Activated CD4-positive, alpha-beta T cell treated with anti-CD3 and anti-CD28 coated beads, Interleukin-2, amount 50 U/mL, for 24 hours (primary cell): ENCODE data around the gene CNIH2.

Source experiments
- DNase-seq, 2 donors: peaks; one replicate each; pipeline ENCODE4 v3.0.0-alpha.2; 2020; ENCODE audit warnings: low read depth in 1 of 2, low spot score in 1 of 2

CNIH2 gene

DNA sequence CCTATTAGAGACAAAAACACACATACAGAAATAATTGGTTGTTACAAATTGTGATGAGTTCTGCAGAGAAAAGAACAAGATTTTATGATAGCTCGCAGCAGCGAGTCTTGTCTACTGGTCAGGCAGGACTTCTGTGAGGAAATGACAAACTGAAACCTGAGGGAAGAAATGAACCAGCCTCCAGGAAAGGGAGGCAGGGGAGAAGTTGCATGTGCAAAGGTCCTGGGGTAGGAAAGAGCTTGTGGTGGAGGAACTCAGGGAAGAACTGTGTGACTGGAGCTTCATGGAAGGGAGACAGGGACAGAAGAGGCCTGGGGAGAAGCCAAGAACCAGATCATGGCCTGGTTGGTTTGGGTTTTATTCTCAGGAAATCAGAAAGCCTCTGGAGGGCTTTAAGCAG, 18.8 kb upstream of the CNIH2 start:
- no peak for DNase-seq

DNA sequence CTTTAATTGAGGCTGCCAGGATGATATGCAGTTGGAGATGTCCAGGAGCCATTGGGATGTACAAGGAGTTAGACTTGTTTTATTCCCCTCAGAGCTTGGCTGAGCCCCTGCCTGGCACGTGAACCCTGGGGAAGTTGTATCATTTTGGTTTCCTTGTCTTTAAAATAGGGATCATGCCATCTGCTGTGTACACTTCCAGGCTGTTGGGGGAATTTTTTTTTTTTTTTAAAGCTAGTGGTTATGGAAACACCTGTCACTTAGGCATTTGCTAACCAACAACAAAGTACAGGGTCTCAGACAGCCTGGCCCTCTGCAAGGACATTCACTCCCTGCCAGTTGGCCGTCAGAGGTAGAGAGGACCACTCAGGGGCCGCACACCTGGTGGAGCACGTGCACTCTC, 18.0 kb upstream of the CNIH2 start:
- DNase-seq: no peak

- no peak for DNase-seq
Observed at GRCh38 chr11:66261578-66261977, 16.4 kb upstream of the CNIH2 start.

DNA sequence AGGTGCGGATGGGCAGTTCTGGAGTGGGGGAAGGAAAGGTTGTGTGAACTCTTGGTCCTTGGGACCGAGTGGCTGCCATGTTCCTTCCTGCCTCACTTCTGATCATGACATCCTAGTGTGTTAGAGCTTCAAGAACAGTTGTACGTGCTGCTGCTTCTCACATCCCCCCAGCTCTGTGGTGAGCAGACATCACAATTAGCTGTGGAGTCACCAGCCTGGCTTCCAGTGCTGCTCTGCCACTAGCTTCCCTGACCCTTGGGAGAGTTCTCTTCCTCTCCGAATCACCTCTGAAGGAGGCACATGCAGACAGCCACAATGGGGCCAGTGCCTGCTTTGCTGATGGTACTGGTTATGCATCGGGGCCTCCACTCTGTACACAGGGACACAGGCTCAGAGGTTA, 15.8 kb upstream of the CNIH2 start:
- no peak for DNase-seq

- no peak for DNase-seq
Observed at GRCh38 chr11:66262696-66263095, 15.3 kb upstream of the CNIH2 start.

- DNase-seq: no peak
Observed at GRCh38 chr11:66263231-66263630, 14.7 kb upstream of the CNIH2 start.

GRCh38 chr11:66263785-66264184, 14.2 kb upstream of the CNIH2 start:
- DNase-seq: no peak

DNA sequence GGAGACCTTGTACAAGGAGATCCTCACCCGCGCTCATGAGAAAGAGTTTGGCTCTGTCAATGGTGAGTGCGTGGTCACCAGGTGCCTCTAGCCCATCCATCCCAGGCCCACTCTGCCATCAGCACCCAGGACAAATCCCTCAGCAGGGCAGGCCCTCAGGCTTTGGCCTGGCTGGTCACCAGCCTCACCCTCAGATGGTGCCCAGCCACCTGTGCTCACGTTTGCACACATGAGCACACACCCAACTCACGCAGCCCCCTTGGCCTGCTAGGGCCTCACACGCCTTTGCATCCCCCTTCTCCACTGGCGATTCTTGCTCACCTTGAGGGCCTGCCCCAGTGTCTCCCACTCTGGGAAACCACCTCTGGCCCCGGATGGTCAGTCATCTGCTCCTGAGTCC, 13.6 kb upstream of the CNIH2 start:
- no peak for DNase-seq

- peak in 1 of 2 donors; percentile 20 for DNase-seq
Observed at GRCh38 chr11:66264914-66265313, 13.1 kb upstream of the CNIH2 start.

GRCh38 chr11:66265531-66266377, 12.2 kb upstream of the CNIH2 start:
- no peak for DNase-seq

DNA sequence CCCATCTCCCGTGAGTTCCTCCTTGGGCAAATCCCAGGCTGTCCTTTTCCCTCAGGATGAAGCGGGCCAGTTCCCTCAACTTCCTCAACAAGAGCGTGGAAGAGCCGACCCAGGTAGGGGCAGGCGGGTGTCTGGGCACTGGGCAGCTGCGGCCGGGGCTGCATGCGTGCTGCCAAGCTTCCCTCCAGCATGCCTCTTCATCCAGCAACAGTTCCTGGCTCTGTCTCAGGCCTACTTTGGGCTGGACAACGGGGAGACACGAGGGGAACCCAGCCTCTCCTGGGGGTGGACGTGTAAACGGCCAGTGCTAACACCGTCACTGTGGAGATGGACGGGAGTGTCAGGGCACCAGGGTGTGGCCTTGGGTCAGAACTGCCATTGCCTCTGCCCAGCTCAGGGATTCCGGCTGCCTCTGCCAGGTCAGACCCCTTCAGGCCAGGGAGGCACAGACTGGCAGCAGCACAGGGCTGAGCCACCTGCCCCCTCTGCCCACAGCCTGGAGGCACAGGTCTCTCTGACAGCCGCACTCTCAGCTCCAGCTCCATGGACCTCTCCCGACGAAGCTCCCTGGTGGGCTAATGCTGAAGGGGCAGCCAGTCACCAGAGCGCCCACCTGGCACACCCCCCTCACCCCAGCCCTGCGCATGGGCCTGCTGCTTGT, 11.5 kb upstream of the CNIH2 start:
- no peak for DNase-seq

- no peak for DNase-seq
Observed at GRCh38 chr11:66267039-66267378, 11.0 kb upstream of the CNIH2 start.

GRCh38 chr11:66267379-66268243, 10.4 kb upstream of the CNIH2 start:
- DNase-seq: peak; percentile 74 to 76

- DNase-seq: peak; percentile 99 to 100
Observed at GRCh38 chr11:66268244-66268951, 9.6 kb upstream of the CNIH2 start, which contains the start of gene RAB1B. Gene RAB1B, plus strand, starts transcription at chr11:66268639. Its CDS starts 41 bp downstream, at chr11:66268680.

DNA sequence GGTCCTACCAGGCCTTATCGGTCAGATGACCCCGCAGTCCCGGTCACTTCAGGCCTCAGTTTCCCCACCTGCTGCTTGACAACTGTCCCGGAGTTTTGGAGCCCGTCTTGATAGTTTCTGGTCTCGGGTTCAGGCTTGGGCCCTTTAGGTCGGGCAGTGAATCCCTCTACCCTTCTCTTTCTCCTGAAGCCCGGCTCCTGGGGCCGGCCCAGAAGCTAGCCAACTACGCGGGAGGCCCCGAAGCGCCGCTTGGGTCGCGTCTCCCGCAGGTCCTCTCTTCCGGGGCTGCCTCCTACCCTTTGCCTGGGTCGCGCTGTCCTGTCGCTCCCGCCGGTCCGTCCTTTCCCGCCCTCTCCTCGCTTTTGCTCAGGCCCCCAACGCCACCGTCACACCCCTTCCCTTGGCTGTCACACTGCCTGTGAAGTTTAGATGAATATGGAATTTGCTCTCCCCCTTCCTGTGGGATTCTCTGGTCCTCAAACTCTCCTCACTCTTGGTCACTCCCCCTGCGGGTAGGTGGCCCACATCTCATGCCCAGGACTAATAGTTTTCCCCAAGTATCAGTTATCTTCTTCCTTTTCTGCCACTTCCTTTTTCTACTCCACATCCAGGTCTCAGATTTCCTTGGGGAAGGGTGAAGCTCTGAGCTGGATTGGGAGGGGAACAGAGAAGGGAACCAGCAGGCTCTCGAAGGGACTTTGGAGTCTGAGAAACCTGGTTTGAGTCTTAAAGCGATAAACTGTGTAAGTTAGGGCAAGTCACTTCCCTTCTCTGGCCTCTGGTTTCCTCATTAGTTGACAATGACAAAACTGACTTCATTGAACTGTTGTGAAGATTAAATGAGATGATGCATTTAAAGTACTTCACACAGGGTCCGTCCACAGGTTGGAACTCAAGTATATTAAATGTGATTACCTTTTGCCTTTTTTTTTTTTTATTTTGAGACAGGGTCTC, 8.7 kb upstream of the CNIH2 start:
- DNase-seq: no peak

DNA sequence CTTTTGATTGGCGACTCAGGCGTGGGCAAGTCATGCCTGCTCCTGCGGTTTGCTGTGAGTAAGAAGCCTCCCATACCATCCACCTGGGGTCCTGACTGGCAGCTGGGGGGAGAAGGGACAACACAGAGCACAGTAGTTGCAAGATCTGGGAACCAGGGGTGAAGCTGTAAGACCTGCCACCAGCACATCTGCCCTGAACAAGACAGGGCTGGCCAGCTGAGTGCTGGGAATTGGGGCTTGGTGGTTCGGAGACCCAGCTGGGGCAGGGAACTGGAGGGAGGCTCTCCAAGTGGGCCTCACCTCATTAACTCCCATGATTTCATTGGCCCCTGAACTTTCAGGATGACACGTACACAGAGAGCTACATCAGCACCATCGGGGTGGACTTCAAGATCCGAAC, 6.2 kb upstream of the CNIH2 start:
- DNase-seq: no peak

GRCh38 chr11:66272596-66272995, 5.4 kb upstream of the CNIH2 start:
- no peak for DNase-seq

DNA sequence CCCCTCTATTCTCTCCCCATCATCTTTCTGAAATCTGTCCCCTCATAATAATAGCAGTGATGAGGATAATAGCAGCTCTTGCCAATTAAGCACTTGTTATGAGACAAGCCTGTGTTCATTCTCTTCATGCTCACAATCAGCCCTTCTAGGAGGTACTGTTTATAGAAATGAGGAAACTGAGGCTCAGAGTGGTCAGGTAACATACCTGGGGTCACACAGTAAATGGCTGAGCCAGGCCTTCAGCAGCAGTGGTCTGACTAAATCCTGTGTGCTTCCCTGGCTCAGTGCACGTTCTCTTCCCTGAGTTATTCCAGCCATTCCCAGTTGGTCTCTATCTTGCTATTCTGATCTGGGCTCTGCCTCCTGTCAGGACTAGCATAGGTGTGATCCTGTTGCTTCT, 3.8 kb upstream of the CNIH2 start:
- DNase-seq: no peak

GRCh38 chr11:66275396-66275795, 2.6 kb upstream of the CNIH2 start:
- DNase-seq: no peak
